Fibroblast of skin of left quadriceps (primary cell): ENCODE measurements around the gene QRICH2.
A peak's percentile ranks its signal among the peaks of the same experiment; 100 is the strongest.

ENCODE experiments used
- DNase-seq, 2 experiments: peaks; one replicate each; pipeline ENCODE4 v3.0.0-alpha.2; 2013; ENCODE audit warnings: low read depth in 2 of 2

The QRICH2 gene

DNA sequence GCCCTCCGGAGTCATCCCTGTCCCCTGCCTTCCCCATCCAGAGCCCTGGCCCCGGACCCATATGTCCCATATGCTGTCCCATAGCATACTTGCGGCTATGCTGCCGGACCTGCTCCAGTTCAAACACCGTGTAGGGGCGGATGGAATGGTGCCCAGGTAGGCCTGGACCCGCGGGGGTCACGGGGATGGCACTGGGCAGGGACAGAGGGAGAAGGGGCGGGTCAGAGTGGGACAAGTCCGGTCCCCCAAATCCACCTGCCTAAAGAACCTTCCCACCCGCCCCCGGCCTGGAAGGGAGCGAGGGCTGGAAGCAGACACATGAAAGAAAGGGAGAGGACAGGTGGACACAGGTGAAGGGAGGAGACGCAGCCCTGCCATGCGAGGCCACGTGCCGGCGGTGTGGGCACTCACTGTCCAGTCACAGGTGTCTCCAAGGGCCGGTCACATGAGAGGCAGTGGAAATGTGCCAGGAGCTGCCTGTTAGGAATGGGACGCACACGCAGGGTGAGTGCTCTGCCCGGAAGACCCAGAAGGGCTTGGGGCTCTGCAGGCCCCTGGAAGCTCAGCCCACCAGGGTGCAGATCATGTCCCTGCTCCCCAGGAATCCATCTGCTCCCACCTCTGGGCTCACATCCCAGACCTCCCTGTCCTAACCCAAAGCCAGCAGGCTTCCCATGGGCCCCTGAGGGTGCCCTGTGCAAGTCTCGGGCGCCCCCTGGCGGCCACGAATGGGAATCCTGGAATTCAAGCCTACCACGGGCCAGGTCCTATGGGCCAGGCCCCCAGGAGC, 28.9 kb downstream of the QRICH2 start:
- DNase-seq: peak; percentile 38 to 46

DNA sequence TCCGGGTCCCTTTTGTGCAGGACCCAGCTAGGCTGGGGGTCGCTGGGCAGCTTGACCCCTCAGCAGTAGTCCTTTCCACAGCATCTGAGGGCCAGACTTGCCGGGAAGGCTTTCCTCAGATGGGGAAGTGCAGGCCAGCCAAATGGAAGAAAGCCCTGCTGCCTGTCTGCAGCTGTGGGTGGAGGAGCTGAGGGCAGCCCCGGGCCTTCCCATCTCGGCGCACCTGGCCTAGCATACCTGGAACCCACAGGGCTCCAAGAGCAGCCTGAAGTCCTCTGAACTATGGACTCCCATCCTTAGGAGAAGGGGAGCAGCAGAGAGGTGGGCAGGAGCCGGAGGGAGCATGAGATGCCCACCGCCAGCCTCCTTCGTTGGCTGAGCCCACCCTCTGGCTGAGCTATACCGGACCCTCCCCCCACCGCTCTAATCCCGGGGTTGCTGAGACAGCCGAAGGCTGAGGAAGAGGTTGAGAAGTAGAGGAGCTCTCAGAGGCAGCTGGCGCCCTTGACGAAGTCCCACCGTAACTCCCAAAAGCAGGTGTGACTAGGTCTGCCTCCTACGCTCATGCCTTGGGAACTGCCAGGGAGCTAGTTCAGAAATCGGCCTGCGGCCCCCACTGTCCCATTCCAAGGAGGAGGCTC, 29.7 kb downstream of the QRICH2 start:
- DNase-seq: no peak

DNA sequence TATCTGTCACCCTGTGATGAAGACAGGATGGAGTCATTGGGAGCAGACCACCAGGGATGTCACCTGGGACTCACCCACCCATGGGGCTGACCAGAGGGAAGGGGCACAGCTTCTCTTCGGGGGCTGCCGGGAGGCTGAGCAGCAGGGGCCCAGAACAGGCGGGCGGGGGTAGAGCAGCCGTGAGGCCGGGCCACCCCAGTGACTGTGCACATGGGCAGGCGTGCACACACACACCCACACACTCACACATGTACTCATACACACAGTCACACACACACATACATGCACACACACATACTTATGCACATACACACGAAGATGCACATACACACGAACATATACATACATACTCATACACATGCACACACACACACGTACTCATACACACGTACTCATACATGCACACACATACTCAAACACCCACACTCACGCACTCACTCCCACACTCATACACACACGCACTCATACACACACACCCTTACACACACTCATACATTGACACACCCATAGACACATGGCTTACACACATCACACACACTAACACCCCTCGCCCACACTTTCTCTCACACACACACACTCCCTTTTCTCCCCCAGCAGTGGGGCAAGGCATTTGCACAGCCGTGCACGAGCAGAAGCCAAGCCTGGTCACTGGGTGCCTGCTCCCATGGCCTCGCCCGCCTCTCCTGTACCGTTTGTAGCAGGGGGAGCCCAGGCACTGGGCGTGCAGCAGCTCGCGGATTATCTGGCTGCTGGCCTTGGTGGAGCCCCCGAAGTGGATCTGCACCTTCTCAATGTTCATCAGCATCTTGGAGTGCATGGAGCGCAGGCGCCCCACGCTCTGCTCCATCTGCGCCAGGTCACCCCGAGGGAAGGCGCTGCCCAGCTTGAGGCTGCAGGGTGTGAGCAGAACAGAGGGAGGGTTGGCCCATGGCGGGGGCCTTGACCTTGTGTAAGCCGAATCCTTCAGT, 30.5 kb downstream of the QRICH2 start:
- DNase-seq: no peak

DNA sequence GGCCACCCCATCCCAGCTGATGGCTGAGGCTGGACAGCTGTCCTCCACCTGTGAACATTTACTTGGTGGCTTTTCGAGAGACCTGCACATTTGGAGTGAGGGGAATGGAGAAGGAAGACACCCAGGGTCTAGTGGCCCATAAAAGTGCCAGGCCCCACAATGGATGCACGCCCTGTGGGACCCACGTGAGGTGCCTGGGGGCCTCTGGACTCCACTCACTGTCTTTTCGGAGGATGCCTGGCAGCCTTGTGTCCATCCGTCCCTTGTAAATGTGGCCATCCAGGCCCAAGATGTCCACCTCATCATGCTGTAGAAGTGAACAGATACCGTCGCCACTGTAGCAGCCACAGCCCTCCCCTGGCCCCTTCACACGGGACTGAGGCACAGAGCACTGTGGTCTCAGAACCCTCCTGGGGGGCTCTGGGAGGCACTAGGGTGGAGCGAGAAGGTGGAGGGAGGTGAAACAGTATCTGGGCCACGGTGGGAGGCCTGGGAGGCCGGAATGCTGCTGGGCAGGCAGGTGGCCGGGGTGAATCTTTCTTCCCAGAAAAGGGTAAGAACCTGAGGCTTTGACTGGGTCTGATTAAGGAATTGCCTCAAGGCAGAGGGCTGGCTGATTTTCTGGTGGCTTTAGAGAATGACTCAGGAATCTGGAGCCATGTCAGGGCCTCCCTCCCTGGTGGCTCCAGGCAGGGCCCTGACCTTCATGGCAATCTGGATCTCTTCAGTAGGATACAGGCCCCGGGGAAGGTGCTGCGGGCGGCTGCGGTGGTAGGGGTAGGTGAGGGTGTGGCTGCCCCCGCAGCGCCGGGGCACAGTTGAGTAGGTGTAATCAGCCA, 31.4 kb downstream of the QRICH2 start:
- DNase-seq: no peak

DNA sequence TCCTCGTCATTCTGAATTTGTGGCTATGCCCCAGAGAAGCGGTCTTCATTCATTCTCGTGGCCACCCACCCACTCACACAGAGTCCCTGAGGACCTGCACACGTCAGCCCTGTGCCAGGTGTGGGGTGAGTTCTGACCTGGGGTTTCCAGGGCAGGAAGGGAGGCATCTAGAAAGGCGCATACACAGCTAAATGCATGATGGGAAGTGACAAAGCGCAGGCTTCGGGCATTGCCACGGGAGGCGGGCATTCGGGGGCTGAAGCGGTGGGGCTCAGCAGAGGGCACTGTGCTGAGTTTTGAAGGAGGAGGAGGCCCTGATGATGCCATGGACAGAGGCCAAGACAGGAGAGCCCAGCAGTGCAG, 32.0 kb downstream of the QRICH2 start:
- no peak for DNase-seq

DNA sequence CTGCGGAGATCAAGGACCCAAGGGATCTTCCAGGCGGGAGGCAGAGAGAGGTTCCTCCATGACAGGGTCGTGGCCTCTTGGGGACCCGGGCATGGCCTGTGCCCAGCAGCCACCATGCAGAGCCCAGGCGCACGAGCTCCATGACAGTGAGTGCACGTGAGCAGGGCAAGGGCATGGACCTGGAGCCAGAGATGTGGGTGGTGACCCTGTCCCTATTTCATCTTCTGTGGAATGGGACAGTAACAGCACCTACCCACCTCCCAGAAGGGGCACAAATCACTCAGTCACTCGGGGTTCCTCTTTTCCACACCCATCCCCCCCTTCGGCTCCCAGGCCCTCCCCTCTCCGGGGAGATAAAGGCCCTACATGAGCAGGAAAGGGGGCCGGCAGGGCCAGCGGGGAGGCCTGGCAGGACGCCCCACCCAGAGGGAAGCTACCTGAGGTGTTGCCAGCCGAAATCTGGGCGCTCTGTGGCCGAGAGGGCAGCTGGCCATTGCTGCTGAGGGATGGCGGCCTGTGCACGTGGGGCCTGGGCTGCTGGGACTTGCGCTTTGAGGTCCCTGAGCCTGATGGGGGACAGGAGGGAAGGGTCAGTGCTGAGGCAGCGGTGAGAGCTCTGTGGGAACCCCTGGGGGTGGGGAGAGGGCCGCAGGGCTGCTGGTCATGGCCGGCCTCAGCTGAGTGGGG, 32.6 kb downstream of the QRICH2 start:
- DNase-seq: no peak

DNA sequence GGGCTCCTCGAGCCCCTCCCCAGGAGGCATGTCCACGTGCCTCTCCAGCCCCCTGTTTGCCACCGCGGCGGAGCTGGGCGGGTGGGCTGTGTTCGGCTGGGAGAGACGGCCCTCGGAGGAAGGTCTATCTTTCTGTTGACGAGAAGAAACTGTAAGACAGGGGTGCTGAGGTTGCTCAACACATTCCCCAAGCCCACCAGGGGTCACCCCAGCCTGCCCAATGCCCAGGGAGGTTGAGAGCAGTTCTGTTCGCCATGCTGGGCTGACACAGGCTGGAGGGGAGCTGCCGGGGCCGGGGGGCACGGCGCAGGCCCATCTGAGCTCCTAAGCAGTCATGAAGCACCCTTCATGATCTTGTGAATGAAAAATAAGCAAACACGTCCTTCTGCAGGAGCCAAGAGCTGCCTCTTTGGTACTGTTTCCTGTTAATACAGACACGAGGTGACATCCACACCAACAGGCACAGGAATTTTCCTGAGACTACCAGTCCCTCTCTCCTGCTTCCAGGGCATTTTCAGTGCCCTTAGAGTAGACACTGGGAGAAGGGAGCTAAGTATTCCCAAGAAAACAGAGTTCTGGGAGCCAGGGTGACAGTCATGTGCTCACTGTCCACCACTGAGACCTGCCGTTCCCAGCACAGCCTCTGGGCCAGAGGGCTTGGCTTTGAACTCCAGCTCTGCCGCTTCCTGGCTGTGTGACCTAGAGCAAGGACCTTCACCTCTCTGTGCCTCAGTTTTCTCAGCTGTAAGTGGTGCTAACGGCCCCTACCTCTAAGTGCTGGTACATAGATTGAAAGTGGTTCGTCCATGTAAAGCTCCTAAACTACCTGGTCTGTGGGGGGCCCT, 33.7 kb downstream of the QRICH2 start:
- DNase-seq: no peak

DNA sequence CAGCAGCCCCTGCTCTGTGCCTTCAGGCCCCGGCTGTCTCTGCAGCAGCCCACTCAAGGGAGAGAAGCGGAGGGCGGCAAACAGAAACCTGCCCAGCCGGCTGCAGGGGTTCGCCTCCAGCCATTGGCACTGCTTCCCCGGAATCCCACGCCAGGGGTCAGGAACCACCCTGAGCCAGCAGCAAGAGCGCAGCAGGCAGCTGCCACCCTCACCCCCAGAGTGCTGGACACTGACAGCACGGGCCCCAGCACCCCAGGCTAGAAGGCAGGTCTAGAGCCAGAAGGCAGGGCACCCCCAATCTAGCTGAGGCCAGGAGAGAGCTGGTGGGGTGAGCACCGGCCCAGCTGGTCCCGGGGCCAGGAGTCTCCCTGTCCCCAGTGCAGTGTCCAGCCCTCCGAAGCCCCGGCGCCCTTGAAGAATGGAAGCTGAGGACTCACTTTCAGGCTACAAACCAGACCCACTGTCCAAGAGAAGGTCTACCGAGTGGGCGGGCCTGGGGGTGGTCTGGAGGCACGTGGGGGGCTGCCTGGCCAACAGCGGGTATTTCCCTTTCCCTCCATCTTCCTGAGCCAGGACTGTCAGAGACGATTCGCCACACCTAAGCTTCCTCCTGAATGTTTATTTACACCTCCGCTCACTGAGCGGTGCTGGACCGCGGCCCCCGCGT, 34.5 kb downstream of the QRICH2 start:
- DNase-seq: no peak

DNA sequence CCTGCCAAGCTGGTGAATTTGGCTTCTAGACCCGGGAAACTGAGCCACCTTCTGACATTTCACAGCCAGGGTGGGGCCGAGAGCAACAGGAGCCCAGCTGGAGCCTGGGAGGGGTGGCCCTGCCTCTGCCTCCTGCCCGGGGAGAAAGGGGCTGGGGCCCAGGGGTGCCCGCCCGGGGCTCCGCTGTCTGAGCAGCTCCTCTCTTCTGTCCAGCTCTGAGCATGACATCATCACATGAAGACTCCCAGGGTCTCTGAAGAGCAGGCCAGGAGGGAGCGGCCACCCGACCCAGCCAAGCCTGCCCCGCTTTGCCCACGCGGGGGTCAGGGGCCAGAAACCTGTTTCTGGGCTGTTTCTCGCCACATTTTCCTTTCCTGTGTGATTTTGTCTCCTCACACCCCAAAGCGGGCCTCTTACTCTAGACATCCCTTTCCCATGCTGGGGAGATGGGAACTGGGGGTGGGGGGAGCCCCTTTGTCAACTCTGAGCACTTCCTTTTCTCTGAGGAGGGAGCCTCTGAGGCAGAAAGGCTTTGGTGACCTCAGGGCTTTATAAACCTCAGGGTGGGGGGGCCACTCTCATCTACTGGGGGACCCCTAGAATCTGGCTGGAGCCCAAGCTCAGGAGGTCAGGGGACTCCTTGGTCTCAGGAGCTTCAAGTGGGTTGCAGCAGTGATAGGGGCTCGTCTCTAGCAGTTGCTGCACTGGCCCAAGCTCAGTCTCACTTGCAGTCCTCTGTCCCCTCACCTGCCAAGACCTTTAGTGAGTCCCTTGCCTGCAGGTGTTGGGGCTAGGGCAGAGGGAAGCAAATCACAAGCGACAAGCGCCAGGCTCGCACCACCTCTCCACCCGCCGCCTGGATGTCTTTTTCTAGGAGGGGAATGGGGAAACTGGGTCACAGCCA, 35.3 kb downstream of the QRICH2 start:
- no peak for DNase-seq

DNA sequence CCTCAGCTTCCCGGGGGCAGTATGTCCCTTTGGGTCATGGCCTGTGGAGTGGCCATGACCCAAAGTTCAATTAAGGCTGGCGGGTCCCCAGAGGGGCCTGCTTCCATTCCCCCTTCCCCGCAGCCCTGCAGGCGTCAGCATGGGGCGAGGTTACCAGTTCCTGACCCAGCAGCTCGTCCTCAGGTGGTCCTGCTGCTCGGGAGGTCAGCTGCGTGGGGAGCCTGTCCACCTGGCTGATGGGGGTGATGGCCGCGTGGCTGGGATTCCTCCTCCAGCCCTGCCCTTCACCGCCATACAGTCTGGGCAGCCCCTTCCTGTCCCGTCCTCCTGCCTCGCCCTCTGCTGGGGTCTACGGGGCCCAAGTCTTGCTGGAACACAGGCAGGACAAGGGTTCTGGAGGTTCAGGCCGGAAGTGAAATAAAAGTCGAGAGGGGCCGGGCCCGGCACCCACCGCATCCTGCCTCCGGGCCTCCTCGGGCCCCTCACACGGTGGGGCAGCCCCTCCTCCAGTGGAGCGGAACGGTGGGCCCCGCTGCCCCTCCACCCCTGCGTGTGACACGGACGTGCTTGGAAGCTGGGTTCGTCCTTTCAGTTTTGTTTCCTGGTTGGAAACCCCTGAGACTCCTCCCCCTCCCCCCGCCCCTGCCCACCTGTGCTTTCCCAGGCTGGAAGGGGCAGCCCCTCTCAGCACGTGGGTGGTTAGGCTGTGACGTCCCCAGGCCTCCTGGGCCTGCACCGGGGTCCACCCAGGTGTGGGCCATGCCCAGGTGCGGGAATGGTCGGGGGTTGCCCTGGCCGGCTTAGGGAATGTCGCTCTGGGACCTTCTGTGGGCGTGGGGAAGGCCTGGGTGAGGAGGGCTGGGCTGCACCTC, 36.2 kb downstream of the QRICH2 start:
- no peak for DNase-seq

DNA sequence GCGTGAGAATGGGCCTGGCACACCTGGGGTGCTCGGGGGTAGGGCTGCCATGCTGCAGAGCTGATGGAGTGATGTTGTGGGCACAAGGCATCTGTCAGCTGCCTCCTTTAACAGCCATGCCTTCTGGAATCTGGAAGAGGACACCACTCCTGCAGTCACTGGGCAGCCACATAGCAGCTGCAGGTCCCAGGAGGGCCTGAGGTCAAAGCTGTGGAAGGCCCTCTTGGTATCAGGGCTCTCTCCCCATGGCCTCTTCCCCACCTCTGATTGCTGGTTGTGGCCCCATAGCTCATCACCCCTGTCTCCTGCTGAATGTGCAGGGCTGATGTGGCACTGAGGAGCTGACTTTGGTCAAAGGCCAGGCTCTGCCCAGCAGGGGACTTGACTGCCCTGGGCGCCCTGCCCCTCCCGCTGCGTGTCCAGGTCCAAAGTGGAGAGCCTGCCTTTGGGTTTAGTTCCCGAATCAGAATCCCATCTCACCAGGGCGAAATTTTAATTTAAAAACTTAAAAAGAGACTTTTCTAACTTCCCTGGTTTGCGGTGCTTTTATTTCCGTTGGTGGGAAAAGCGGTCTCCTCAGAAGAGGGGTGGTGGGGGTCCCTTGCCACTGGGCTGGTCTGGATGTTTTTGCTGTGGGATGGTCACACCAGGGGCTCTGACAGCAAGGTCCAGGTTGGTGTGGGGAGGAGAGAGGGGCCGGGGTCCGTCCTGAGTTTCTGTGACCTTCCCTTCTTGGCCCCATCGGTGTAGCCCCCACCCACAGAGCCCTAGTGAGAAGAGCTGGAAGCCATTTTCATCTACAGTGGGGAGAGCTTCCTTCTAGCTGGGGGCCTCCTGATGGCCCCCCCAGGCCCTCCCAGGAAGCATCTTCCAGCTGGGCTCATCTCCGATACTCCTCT, 37.1 kb downstream of the QRICH2 start:
- no peak for DNase-seq

DNA sequence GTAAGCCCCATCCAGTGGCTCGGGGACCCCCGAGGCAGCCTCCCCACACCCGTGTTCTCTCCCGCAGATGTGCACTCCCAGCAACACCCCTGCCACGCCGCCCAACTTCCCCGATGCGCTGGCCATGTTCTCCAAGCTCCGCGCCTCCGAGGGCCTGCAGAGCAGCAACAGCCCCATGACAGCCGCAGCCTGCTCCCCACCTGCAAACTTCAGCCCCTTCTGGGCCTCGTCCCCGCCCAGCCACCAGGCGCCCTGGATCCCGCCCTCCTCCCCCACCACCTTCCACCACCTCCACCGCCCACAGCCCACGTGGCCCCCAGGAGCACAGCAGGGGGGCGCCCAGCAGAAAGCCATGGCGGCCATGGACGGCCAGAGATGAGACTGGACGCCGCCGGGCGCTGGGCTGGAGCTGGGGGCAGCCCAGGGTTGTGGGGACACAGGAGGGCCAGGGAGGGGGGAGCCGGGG, 37.9 kb downstream of the QRICH2 start:
- DNase-seq: no peak

DNA sequence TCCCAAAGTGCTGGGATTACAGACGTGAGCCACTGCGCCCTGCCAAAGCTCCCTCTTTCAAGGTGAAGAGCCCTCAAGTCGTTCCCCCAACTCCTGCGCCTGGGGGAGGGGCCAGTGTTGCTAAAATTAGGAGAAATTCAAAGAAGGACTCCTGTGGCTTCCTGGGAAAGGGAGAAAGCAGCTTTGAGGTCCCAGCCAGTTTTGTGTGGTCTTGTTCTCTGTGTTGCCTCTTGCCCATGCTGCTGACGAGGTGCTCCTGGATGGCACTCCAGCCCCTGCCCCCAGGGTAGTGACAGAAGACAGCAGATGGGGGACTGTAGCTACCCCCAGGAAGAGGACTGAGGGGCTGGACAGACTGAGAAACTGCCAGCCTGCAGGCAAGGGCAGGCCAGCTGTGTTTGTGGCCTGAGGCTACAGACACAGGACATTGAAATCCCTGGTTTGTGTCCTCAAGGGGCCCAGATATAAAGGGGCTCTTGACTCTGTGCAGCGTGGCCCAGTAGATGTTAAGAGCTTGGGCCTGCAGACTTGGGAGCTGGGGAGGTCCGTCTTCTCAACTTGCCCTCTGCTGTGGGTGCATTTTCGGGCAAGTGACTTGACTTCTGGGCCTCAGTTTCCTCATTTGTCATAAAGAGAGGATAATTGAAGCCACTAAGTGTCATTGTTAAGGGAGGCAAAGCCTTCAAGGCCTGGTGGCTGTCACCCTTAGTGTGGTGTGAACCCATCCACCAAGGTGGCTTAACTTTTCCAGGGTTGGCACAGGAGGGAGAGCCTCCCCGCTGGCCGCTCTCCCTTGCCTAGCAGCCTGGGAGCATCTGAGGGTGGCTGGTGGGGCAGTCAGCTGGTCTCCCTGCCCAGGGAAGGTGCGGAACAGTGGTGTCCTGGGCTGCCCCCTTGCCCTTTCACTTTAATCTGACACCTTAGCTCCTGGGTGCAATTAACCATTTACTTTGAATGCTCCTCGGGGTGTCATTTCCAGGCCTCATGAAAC, 38.8 kb downstream of the QRICH2 start:
- DNase-seq: no peak

DNA sequence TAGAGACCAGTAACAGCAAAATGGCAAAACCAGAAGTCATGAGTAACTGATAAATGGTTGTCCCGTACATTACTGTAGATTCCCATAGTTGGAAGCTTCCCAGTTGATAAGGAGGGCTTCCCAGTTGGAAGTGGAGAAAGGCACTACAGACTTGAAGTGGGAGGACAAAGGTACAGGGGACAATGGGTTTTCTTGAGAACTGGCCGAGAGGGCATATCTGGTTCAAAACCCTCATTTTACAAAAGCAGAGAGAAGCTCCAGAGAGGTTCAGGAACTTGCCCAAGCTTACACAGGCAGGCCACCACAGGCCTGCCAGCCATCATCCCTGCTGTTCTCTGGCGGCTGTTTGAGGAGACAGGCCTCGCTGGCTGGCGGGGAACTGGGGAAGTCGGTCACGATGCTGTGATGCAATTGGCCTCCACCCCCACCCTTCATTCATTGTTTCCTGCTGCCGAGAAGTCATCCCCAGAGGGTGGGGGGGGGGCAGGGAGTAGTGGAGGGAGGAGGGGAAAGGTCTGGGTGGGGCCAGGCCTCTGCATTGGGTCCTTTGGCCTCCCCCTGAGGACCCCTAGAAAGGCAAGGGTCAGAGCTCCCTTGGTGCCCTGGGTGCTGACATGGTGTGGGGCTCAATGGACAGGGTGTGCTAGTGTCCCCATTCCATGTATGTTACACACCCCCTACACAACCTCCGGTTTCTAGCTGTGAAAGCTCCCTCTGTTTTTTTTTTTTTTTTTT, 39.9 kb downstream of the QRICH2 start:
- DNase-seq: peak in 1 of 2 experiments; percentile 49
